Right forelimb (tissue), 1 donor: ENCODE data around the gene SATL1.
"Not testable (repeated sequence)": the region's sequence is repeated elsewhere in the genome, so short reads cannot be mapped to it uniquely, and the experiment has no call there.

Experiments used
- DNase-seq: peaks from one replicate; pipeline ENCODE4 v3.0.0-alpha.2; 2018

SATL1 gene

GRCh38 chrX:85243761-85244449 lies at the start of gene SATL1, which contains the start of gene ZNF711:
TSS of gene SATL1 (minus strand) at chrX:85243779. CDS start at chrX:85108968, 134,811 bp downstream.
TSS of gene ZNF711 (plus strand) at chrX:85243991. CDS start at chrX:85247573, 3,582 bp downstream.
- DNase-seq: peak; percentile 83

GRCh38 chrX:85288992-85289723 lies 45.6 kb upstream of the SATL1 start:
- DNase-seq: no peak

- DNase-seq: not testable (repeated sequence)
Observed at GRCh38 chrX:85285286-85285685, 41.7 kb upstream of the SATL1 start.

GRCh38 chrX:85244450-85245211 lies 1.1 kb upstream of the SATL1 start:
- peak; percentile 53 for DNase-seq

- no peak for DNase-seq
Observed at GRCh38 chrX:85243155-85243554, 424 bp downstream of the SATL1 start.

- DNase-seq: no peak
Observed at GRCh38 chrX:85223359-85223758, 20.2 kb downstream of the SATL1 start.

GRCh38 chrX:85221361-85221760 lies 22.2 kb downstream of the SATL1 start:
- no peak for DNase-seq

- DNase-seq: no peak
Observed at GRCh38 chrX:85215946-85216345, 27.6 kb downstream of the SATL1 start.

GRCh38 chrX:85213792-85214530 lies 29.6 kb downstream of the SATL1 start:
- no peak for DNase-seq

- DNase-seq: no peak
Observed at GRCh38 chrX:85203461-85203970, 40.1 kb downstream of the SATL1 start.

- no peak for DNase-seq
Observed at GRCh38 chrX:85196319-85196718, 47.3 kb downstream of the SATL1 start.

GRCh38 chrX:85159644-85160043 lies 83.9 kb downstream of the SATL1 start:
- DNase-seq: no peak

GRCh38 chrX:85140964-85141363 lies 102.6 kb downstream of the SATL1 start:
- DNase-seq: no peak

- no peak for DNase-seq
Observed at GRCh38 chrX:85139422-85139821, 104.2 kb downstream of the SATL1 start.

- DNase-seq: no peak
Observed at GRCh38 chrX:85136409-85136808, 107.2 kb downstream of the SATL1 start.

- no peak for DNase-seq
Observed at GRCh38 chrX:85115252-85115651, 128.3 kb downstream of the SATL1 start.

GRCh38 chrX:85114776-85115175 lies 128.8 kb downstream of the SATL1 start:
- DNase-seq: no peak

GRCh38 chrX:85114171-85114570 lies 129.4 kb downstream of the SATL1 start:
- DNase-seq: no peak

- no peak for DNase-seq
Observed at GRCh38 chrX:85113746-85114145, 129.8 kb downstream of the SATL1 start.

- no peak for DNase-seq
Observed at GRCh38 chrX:85112293-85112692, 131.3 kb downstream of the SATL1 start.

- no peak for DNase-seq
Observed at GRCh38 chrX:85111347-85111746, 132.2 kb downstream of the SATL1 start.

GRCh38 chrX:85109235-85109634 lies 134.3 kb downstream of the SATL1 start:
- DNase-seq: no peak

- no peak for DNase-seq
Observed at GRCh38 chrX:85108165-85108564, 135.4 kb downstream of the SATL1 start.
